CD4-positive, alpha-beta T cell (primary cell): ENCODE results near the gene KCNF1. TPM values are rescaled to one million over a fixed set of nuclear protein-coding genes. Genes with fewer than 3 reads are reported as not detected.
A peak's percentile ranks its signal among the peaks of the same experiment; 100 is the strongest.

Experiments
- ATAC-seq: fragments of 200-7000 bp; cut with Tn5 transposase; one replicate; pipeline ENCODE4 v1.10.0; 2022; ENCODE audit warnings: mild to moderate bottlenecking; ENCODE audit not compliant: poor library complexity
- CTCF ChIA-PET: fragments of 350-600 bp; sonication (Branson Sonifier 250); formaldehyde crosslinking; loops from one replicate; lab custom pipeline; 2021; ENCODE audit warnings: antibody characterized with exemption, inconsistent platforms; lab: Charles Lee
- POLR2A ChIA-PET: fragments of 350-600 bp; sonication (Branson Sonifier 250); formaldehyde crosslinking; loops from one replicate; lab custom pipeline; 2021; ENCODE audit warnings: antibody characterized with exemption, inconsistent platforms; lab: Charles Lee
- DNase-seq, 14 experiments: peaks; one replicate each; pipeline ENCODE4 v3.0.0-alpha.2; 2013 to 2020; ENCODE audit warnings: mixed read lengths in 2 of 14
- H3K27ac ChIP-seq, 2 donors: one replicate each; pipeline versions ENCODE4 v1.5.1 to v1.7.0; 2013; ENCODE audit warnings: low read length in 2 of 2, low read depth in 1 of 2, mild to moderate bottlenecking in 1 of 2
- H3K27me3 ChIP-seq, 2 experiments: 1 replicate in 1 of 2; 2 replicates in 1 of 2; pipeline versions ENCODE4 v1.6.1 to v1.7.0; 2013; ENCODE audit warnings: low read length in 2 of 2, control low read depth in 1 of 2, mild to moderate bottlenecking in 1 of 2, moderate library complexity in 1 of 2; ENCODE audit not compliant: insufficient read depth in 2 of 2, control insufficient read depth in 1 of 2
- H3K36me3 ChIP-seq: one replicate; pipeline ENCODE4 v1.6.1; 2013; ENCODE audit warnings: low read length, control low read depth; ENCODE audit not compliant: insufficient read depth
- H3K4me1 ChIP-seq: one replicate; pipeline ENCODE4 v1.6.1; 2013; ENCODE audit warnings: low read length, control low read depth; ENCODE audit not compliant: insufficient read depth
- H3K4me3 ChIP-seq: one replicate; pipeline ENCODE4 v1.5.1; 2013; ENCODE audit warnings: mild to moderate bottlenecking, low read length, moderate library complexity
- H3K9me3 ChIP-seq, 2 experiments: 1 replicate in 1 of 2; 2 replicates in 1 of 2; pipeline versions ENCODE4 v1.6.1 to v1.7.0; 2013; ENCODE audit warnings: low read length in 2 of 2, mild to moderate bottlenecking in 2 of 2, control low read depth in 1 of 2, moderate library complexity in 1 of 2; ENCODE audit not compliant: control insufficient read depth in 1 of 2, insufficient read depth in 1 of 2
- H3K27ac Mint-ChIP-seq: one replicate; pipeline ENCODE4 v1.8.0; 2020; ENCODE audit warnings: mixed read lengths
- H3K27me3 Mint-ChIP-seq: one replicate; pipeline ENCODE4 v1.8.0; 2021; ENCODE audit warnings: mixed read lengths
- H3K36me3 Mint-ChIP-seq: one replicate; pipeline ENCODE4 v1.8.0; 2021; ENCODE audit warnings: low read depth, mixed read lengths
- H3K4me1 Mint-ChIP-seq: one replicate; pipeline ENCODE4 v1.8.0; 2021; ENCODE audit warnings: low read depth, mixed read lengths
- H3K4me3 Mint-ChIP-seq: one replicate; pipeline ENCODE4 v1.8.0; 2020; ENCODE audit warnings: mild to moderate bottlenecking, mixed read lengths
- H3K9me3 Mint-ChIP-seq: one replicate; pipeline ENCODE4 v1.8.0; 2020; ENCODE audit warnings: mixed read lengths
- intact Hi-C, 2 experiments: fragments of 100-400 bp; cut with DNase I in 1 of 2; cut with micrococcal nuclease in 1 of 2; formaldehyde crosslinking; loops; one replicate each; pipeline versions ENCODE4 v1.15.1 to v1.9.0; 2023 to 2025; cut with DNase I, micrococcal nuclease
- total RNA-seq, 174 experiments: library from RNA in 2 of 174; stranded (reverse) in 2 of 174; gene quantifications; one replicate each; pipeline ENCODE4 v1.2.3 and lab custom pipeline; 2021 to 2026
- TF ChIP-seq, protein P1 (sequence below): fragments of 200-600 bp; IDR thresholded peaks from one replicate; pipeline ENCODE4 v1.8.0; 2022; ENCODE audit warnings: antibody characterized with exemption, mild to moderate bottlenecking

Gene KCNF1
- total RNA-seq, 2 experiments from 2014 or later, result not detected

DNA sequence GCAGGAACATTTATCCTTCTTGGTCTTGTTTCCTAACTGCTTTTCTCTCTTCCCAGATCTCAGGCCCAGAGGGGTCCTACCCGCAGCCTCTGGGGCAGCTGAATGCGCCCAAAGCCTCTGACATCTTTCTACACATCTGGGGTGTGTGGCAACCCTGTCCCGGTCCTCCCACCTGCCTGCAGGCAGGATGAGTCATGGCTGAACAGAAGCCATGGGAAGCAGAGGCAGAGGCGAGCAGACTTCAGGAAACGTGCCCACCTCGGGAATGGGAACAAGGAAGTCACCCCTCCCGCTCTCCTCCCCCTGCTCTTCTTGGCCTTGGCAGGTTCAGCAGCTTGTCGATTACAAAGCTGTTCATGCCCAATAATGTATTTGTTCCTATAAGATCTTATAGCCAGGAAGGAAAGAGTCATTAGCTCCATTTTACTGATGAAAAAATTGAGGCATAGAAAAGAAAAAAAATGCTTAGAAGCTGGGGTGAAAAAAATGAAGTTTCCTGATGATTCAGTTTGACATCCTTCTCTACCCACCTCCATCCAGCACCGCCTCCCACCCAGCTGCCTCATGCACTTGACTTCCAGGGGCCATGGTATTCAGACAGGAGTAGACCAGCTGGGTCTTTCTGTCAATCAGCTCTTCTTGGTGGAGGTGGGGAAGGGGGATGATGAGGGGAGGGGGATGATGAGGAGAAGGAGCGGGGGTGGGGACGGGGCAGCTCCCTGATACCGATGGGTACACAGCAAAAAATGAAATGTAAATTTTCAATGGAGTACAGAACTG lies 10.4 kb upstream of the KCNF1 start:
- Histone ChIP-seq H3K9me3 (peaks cover 0 to 13% of the 10 kb centered on the region in 2 experiments), H3K36me3 (no peaks in the 10 kb centered on the region), H3K4me3 (no peak overlapping the region), H3K4me1 (no peaks in the 10 kb centered on the region), H3K27me3 (peaks cover 0 to 6% of the 10 kb centered on the region in 2 experiments), H3K27ac (no peak overlapping the region)
- no peak for ATAC-seq
- Mint-ChIP-seq H3K4me3 (no peak overlapping the region), H3K27ac (no peak overlapping the region), H3K9me3 (no peaks in the 10 kb centered on the region), H3K4me1 (no peaks in the 10 kb centered on the region), H3K27me3 (peaks cover 11% of the 10 kb centered on the region), H3K36me3 (no peaks in the 10 kb centered on the region)
- intact Hi-C loops, result no loop called here
- POLR2A ChIA-PET, result no interaction called here
- CTCF ChIA-PET, result no interaction called here
- DNase-seq, result peak in 1 of 14 experiments; percentile 20
- TF ChIP-seq, protein P1, sequence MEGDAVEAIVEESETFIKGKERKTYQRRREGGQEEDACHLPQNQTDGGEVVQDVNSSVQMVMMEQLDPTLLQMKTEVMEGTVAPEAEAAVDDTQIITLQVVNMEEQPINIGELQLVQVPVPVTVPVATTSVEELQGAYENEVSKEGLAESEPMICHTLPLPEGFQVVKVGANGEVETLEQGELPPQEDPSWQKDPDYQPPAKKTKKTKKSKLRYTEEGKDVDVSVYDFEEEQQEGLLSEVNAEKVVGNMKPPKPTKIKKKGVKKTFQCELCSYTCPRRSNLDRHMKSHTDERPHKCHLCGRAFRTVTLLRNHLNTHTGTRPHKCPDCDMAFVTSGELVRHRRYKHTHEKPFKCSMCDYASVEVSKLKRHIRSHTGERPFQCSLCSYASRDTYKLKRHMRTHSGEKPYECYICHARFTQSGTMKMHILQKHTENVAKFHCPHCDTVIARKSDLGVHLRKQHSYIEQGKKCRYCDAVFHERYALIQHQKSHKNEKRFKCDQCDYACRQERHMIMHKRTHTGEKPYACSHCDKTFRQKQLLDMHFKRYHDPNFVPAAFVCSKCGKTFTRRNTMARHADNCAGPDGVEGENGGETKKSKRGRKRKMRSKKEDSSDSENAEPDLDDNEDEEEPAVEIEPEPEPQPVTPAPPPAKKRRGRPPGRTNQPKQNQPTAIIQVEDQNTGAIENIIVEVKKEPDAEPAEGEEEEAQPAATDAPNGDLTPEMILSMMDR, result no peak

DNA sequence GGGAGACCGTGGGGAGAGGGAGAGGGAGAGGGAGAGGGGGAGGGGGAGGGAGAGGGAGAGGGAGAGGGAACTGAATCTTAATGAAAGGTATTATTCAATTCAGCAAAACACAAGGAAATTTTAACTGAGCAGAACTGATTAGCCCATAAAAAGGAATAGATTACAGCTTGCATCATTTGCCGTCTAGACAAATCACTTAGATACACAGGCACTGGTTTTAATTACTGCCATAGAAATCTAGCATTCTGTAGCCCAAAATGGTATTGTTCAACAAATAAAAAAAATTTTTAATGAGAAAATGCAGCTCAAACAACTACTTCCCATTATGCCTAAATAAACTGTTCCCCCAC lies 7.9 kb upstream of the KCNF1 start:
- Mint-ChIP-seq H3K27me3 (no peaks in the 10 kb centered on the region), H3K9me3 (no peaks in the 10 kb centered on the region), H3K36me3 (no peaks in the 10 kb centered on the region), H3K4me3 (no peak overlapping the region), H3K27ac (no peak overlapping the region), H3K4me1 (no peaks in the 10 kb centered on the region)
- ChIA-PET POLR2A (no interaction called here), CTCF (interaction anchor here (0.6 kb wide), 1 partner anchor 9 kb away, joined by 3 read pairs; no protein-coding TSS in a partner anchor)
- H3K9me3 ChIP-seq, result peaks cover 0 to 13% of the 10 kb centered on the region in 2 experiments
- no peak overlapping the region for H3K4me3 ChIP-seq
- peaks cover 0 to 6% of the 10 kb centered on the region in 2 experiments for H3K27me3 ChIP-seq
- no peak overlapping the region for H3K27ac ChIP-seq
- H3K4me1 ChIP-seq, result no peaks in the 10 kb centered on the region
- no peak for ATAC-seq
- no peaks in the 10 kb centered on the region for H3K36me3 ChIP-seq
- intact Hi-C loops, result no loop called here
- DNase-seq, result no peak
- TF ChIP-seq, protein P1, result no peak

DNA sequence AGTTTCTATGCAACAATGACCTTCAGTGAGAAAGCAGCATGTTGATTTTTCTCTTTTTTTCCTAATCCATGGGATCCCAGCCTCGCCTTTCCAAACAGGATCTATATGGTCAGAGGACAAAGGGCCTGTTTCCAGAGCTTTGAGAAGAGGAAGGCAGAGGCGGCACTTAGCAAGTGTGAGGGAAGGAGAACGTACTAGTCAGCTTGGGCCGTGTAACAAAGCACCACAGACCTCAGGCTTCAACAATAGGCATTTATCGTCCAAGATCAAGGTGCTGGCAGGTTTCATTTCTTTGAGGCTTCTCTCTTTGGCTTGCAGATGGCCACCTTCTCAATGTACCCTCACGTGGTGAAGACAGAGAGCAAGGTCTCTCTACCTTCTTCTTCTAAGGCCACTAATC lies 7.3 kb upstream of the KCNF1 start:
- H3K4me1 Mint-ChIP-seq, result no peaks in the 10 kb centered on the region
- Histone ChIP-seq H3K27ac (no peak overlapping the region), H3K4me3 (no peak overlapping the region), H3K9me3 (peaks cover 0 to 13% of the 10 kb centered on the region in 2 experiments), H3K27me3 (peaks cover 0 to 6% of the 10 kb centered on the region in 2 experiments), H3K36me3 (no peaks in the 10 kb centered on the region), H3K4me1 (no peaks in the 10 kb centered on the region)
- DNase-seq (no peak), ATAC-seq (no peak)
- H3K27me3 Mint-ChIP-seq, result no peaks in the 10 kb centered on the region
- TF ChIP-seq, protein P1, result no peak
- ChIA-PET POLR2A (no interaction called here), CTCF (interaction anchor here (0.6 kb wide), 1 partner anchor 9 kb away, joined by 3 read pairs; no protein-coding TSS in a partner anchor)
- intact Hi-C loops, result no loop called here
- no peak overlapping the region for H3K4me3 Mint-ChIP-seq
- no peak overlapping the region for H3K27ac Mint-ChIP-seq
- H3K9me3 Mint-ChIP-seq, result no peaks in the 10 kb centered on the region
- H3K36me3 Mint-ChIP-seq, result no peaks in the 10 kb centered on the region
